ENCODE measurements around the gene TPSG1. TPM values are rescaled to one million over a fixed set of nuclear protein-coding genes. Genes with fewer than 3 reads are reported as not detected.
"Not testable (repeated sequence)": the region's sequence is repeated elsewhere in the genome, so short reads cannot be mapped to it uniquely, and the experiment has no call there.

Gene TPSG1
- total RNA-seq, 1 donor from 2014 or later: not detected

DNA sequence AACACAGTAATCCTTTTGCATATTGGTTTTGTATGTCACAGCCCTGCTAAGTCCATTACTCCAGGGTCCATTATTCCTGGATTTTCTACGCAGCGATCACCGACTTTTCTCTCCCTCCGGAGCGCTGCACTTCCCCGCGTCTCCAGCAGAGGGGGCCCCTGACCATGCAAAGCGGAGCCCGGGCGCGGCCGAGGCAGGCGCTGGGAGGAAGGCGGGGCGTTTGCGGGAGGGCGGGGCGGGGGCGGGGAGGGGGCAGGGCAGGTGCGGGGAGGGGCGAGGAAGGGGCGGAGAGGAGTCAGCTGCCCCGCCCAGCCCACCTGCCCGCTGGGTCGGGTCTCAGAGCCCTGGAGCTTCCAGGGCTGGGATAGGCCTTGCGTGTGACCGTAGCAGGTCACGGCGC, 11.6 kb upstream of the TPSG1 start:
- H3K27ac Mint-ChIP-seq; H3K36me3 Mint-ChIP-seq (ENCODE audit: low read depth); intact Hi-C loops (cut with micrococcal nuclease); H3K27me3 Mint-ChIP-seq (ENCODE audit: insufficient read depth); H3K9me3 Mint-ChIP-seq; DNase-seq (ENCODE audit: low spot score); H3K4me3 Mint-ChIP-seq; H3K4me1 Mint-ChIP-seq (ENCODE audit: low read depth): not testable (repeated sequence)

- H3K9me3 Mint-ChIP-seq; intact Hi-C loops (cut with micrococcal nuclease); H3K27me3 Mint-ChIP-seq (ENCODE audit: insufficient read depth); H3K4me3 Mint-ChIP-seq; H3K27ac Mint-ChIP-seq; DNase-seq (ENCODE audit: low spot score); H3K4me1 Mint-ChIP-seq (ENCODE audit: low read depth); H3K36me3 Mint-ChIP-seq (ENCODE audit: low read depth): not testable (repeated sequence)
Observed at GRCh38 chr16:1232049-1232748, 7.1 kb upstream of the TPSG1 start.

GRCh38 chr16:1231301-1231700, 6.2 kb upstream of the TPSG1 start:
- DNase-seq (ENCODE audit: low spot score); H3K4me3 Mint-ChIP-seq; H3K9me3 Mint-ChIP-seq; H3K4me1 Mint-ChIP-seq (ENCODE audit: low read depth); intact Hi-C loops (cut with micrococcal nuclease); H3K36me3 Mint-ChIP-seq (ENCODE audit: low read depth); H3K27me3 Mint-ChIP-seq (ENCODE audit: insufficient read depth); H3K27ac Mint-ChIP-seq: not testable (repeated sequence)

- intact Hi-C loops (cut with micrococcal nuclease); H3K27ac Mint-ChIP-seq; H3K4me3 Mint-ChIP-seq; H3K36me3 Mint-ChIP-seq (ENCODE audit: low read depth); H3K4me1 Mint-ChIP-seq (ENCODE audit: low read depth); DNase-seq (ENCODE audit: low spot score); H3K9me3 Mint-ChIP-seq; H3K27me3 Mint-ChIP-seq (ENCODE audit: insufficient read depth): not testable (repeated sequence)
Observed at GRCh38 chr16:1230471-1231212, 5.6 kb upstream of the TPSG1 start.

DNA sequence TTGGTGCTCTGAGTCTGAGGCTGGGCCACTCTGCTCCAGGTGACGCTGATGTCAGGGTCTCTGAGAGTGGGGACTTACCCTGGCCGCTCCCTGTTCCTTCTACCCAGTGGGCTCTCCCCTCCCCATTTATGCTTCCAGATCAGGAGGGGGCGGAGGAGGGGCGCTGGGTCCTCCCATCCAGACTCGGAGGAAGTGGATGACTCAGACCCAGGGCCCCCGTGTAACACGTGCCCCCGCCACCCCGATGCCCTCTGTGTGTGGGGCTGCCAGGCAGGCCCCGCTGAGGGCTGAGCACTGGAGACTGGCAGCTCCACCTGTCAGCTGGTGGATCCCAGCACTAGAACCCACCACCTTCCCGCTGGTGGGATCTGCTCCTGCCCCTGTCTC, 5.0 kb upstream of the TPSG1 start, which contains the start of gene TPSB2:
Gene TPSB2 (minus strand): TSS at position 101 of the 387 bp plus-strand sequence. CDS start 233 bp downstream, outside the sequence.
- H3K27ac Mint-ChIP-seq; H3K4me3 Mint-ChIP-seq; H3K36me3 Mint-ChIP-seq (ENCODE audit: low read depth); intact Hi-C loops (cut with micrococcal nuclease); H3K27me3 Mint-ChIP-seq (ENCODE audit: insufficient read depth); H3K4me1 Mint-ChIP-seq (ENCODE audit: low read depth); DNase-seq (ENCODE audit: low spot score); H3K9me3 Mint-ChIP-seq: not testable (repeated sequence)

DNA sequence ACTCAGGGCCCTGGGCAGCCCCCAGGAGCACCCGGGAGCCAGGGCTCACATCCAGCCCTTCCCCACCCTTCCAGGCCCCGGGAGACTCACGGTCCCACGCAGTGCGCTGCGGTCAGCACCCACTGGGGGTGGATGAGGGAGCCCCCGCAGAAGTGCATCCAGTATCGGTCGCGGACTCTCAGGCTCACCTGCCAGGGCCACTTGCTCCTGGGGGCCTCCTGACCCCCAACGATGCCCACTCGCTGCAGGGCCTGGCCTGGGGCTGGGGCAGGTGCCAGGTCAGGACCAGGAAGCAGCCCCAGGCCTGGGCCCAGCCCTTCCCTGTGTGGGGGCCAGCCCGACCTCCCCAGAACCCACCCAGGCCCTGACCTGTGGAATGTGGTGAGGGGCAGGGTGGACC, 4.4 kb upstream of the TPSG1 start:
- H3K36me3 Mint-ChIP-seq (ENCODE audit: low read depth); H3K27ac Mint-ChIP-seq; intact Hi-C loops (cut with micrococcal nuclease); H3K9me3 Mint-ChIP-seq; H3K27me3 Mint-ChIP-seq (ENCODE audit: insufficient read depth); H3K4me3 Mint-ChIP-seq; DNase-seq (ENCODE audit: low spot score); H3K4me1 Mint-ChIP-seq (ENCODE audit: low read depth): not testable (repeated sequence)

DNA sequence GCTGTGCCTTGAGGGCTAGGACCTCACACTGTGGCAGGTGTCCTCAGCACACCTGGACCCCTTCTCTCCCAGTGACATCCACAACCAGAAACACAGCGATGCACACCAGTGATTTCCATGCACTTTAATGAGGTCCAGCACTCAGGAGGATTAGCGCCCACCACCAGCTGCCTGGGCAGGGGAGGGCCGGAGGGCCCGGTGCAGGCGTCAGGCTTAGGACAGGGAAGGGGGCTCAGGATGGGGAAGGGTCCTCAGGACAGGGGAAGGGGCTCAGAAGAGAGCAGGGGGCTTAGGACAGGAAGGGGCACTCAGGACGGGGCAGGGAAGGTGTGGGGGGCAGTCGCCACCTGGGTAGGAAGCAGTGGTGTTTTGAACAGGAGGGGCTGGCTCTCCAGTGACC, 3.2 kb upstream of the TPSG1 start:
- H3K4me1 Mint-ChIP-seq (ENCODE audit: low read depth); H3K36me3 Mint-ChIP-seq (ENCODE audit: low read depth); intact Hi-C loops (cut with micrococcal nuclease); H3K27me3 Mint-ChIP-seq (ENCODE audit: insufficient read depth); H3K27ac Mint-ChIP-seq; H3K9me3 Mint-ChIP-seq; DNase-seq (ENCODE audit: low spot score); H3K4me3 Mint-ChIP-seq: not testable (repeated sequence)

DNA sequence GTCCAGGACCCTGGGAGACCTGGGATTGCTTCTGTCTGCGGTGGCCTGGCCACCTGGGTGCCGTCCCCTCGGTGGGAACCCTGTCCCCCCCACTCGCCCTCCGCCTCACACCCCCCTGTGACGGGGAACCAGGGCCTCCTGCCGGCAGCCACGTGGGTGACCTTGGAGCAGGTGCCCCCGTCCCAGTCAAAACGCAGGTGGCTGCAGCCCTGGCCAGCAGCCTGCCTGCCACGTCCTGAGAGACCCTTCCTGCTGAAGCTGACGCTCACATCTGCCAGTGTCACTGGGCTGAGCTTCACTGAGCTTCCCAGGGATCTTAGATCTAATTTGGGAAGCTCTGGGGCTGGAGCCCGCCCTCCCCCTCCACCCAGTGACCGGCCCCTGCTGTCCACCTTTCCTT, 1.6 kb upstream of the TPSG1 start:
- intact Hi-C loops (cut with micrococcal nuclease); H3K4me1 Mint-ChIP-seq (ENCODE audit: low read depth); H3K36me3 Mint-ChIP-seq (ENCODE audit: low read depth); H3K27me3 Mint-ChIP-seq (ENCODE audit: insufficient read depth); DNase-seq (ENCODE audit: low spot score); H3K4me3 Mint-ChIP-seq; H3K9me3 Mint-ChIP-seq; H3K27ac Mint-ChIP-seq: not testable (repeated sequence)

DNA sequence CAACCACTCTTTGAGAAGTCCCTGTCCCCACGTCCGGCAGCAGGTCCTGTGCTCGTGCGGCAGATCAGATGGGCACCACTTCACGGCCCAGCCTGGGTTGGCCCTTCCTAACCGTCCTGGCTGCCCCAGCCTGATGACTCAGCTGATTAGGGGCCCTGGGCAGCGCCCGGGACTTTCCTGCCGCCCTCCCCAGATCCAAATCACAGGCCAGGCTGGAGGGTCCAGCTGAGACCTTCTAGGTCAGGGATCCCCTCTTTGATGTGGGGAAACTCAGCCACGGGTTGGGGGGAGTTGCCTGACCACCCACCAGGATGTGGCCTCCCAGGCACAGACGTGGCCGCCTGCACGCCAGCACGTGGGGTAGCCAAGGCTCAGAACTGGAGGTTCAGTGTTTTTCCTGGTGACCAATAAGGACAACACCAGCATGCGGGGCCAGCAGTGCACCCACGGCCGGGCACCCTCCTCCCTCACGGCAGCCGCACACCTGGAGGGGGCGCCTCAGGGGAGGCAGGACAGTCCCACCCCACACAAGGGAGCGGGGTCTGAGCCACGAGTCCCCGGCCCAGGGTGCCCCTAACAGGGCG, 752 bp upstream of the TPSG1 start:
- H3K27ac Mint-ChIP-seq: peak overlapping the region; percentile 12
- H3K4me1 Mint-ChIP-seq (ENCODE audit: low read depth); DNase-seq (ENCODE audit: low spot score); H3K27me3 Mint-ChIP-seq (ENCODE audit: insufficient read depth); H3K4me3 Mint-ChIP-seq; H3K9me3 Mint-ChIP-seq; H3K36me3 Mint-ChIP-seq (ENCODE audit: low read depth); intact Hi-C loops (cut with micrococcal nuclease): not testable (repeated sequence)

- Mint-ChIP-seq H3K27ac (no peak overlapping the region), H3K4me3 (no peak overlapping the region), H3K9me3 (no peaks in the 10 kb centered on the region), H3K4me1 (ENCODE audit: low read depth) (no peaks in the 10 kb centered on the region), H3K27me3 (ENCODE audit: insufficient read depth) (no peaks in the 10 kb centered on the region), H3K36me3 (ENCODE audit: low read depth) (no peaks in the 10 kb centered on the region)
- no peak for DNase-seq (ENCODE audit: low spot score)
- intact Hi-C loops (cut with micrococcal nuclease): no loop called here
Observed at GRCh38 chr16:1224558-1224957, 510 bp downstream of the TPSG1 start.

DNA sequence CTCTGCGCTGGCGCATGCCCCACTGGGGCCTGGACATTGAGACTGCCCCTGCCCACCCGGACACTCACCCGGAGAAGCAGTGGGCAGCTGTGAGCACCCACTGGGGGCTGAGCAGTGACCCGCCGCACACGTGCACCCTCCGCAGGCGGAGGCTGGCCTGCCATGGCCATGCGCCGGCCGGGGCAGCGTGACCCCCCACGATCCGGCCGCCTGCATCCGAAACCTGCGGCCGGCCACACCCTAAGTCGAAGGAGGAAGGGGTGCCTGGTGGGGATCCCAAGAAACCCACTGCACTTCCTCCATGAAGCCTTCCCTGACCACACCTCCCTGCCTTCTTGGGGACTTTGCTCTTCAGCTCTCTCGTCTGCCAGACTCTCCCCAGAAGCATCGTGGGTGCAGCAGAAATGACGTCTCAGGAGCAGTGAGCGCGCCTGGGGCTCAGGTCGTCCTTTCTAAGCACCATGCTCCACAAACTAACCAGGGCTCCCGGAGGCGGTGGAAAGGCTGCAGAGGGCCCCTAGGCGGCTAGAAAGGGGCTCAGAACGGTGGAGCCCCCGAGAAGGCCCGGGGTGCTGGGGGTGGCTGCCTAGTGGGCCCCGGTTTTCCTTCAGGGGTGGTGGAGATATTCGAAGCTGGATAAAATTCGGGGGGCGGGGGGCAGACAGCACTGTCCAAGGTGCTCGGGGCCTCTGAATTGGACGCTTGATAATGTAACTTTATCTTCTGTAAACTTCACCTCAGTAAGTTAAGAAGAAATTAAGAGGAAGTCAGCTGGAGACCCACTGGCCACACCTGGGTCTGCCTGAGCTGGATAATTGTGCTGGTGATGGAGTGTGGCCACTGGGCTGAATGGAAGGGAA, 1.5 kb downstream of the TPSG1 start:
- no peak overlapping the region for H3K27ac Mint-ChIP-seq
- H3K27me3 Mint-ChIP-seq (ENCODE audit: insufficient read depth): no peaks in the 10 kb centered on the region
- H3K36me3 Mint-ChIP-seq (ENCODE audit: low read depth): no peaks in the 10 kb centered on the region
- no peak overlapping the region for H3K4me3 Mint-ChIP-seq
- no peak for DNase-seq (ENCODE audit: low spot score)
- no peaks in the 10 kb centered on the region for H3K9me3 Mint-ChIP-seq
- H3K4me1 Mint-ChIP-seq (ENCODE audit: low read depth): no peaks in the 10 kb centered on the region
- intact Hi-C loops (cut with micrococcal nuclease): no loop called here

GRCh38 chr16:1222553-1223354, 2.3 kb downstream of the TPSG1 start:
- no peak overlapping the region for H3K4me3 Mint-ChIP-seq
- H3K4me1 Mint-ChIP-seq (ENCODE audit: low read depth): no peaks in the 10 kb centered on the region
- no peak overlapping the region for H3K27ac Mint-ChIP-seq
- H3K27me3 Mint-ChIP-seq (ENCODE audit: insufficient read depth): no peaks in the 10 kb centered on the region
- DNase-seq (ENCODE audit: low spot score): no peak
- intact Hi-C loops (cut with micrococcal nuclease): no loop called here
- H3K9me3 Mint-ChIP-seq: no peaks in the 10 kb centered on the region
- no peaks in the 10 kb centered on the region for H3K36me3 Mint-ChIP-seq (ENCODE audit: low read depth)
